HL-60/S4 (cell line): Measurements from ENCODE around the gene ICAM2.

Experiments used
- in situ Hi-C: fragments of 300-500 bp; cut with MboI; formaldehyde crosslinking; loops from 2 replicates; pipeline ENCODE4 v1.14.3; 2022; ENCODE audit warnings: low sequenced_read_pairs

Gene ICAM2

GRCh38 chr17:63998721-63999679 is 21.4 kb downstream of the ICAM2 start:
- in situ Hi-C loops: no loop called here

GRCh38 chr17:63998050-63998720 is 22.2 kb downstream of the ICAM2 start, which contains the start of gene PRR29:
Gene PRR29 (plus strand): TSS chr17:63998351. CDS start chr17:63998365, 14 bp downstream.
- in situ Hi-C loops: no loop called here

- in situ Hi-C loops: no loop called here
Observed at GRCh38 chr17:63997341-63998048, 22.9 kb downstream of the ICAM2 start.

GRCh38 chr17:63996430-63997182 is 23.8 kb downstream of the ICAM2 start:
- in situ Hi-C loops: no loop called here

DNA sequence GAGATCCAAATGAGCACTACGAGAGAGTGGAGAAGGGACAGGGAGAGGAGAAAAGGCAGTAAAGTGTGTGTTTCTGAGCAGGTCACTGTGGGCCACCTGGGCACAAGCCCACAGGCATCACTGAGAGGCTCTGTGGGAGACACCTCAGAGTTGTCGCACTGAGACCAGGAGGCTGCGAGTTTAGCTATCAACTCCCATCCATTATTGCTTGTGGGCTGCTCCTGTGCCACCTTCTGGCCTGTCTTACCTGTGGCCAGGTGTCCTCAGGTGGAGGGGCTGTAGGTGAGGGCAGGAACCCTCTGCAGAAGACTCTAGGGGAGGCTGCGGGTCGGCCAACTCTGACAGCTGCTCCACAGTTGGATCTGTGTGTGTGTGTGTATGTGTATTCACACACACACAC is 24.8 kb downstream of the ICAM2 start:
- in situ Hi-C loops: no loop called here

DNA sequence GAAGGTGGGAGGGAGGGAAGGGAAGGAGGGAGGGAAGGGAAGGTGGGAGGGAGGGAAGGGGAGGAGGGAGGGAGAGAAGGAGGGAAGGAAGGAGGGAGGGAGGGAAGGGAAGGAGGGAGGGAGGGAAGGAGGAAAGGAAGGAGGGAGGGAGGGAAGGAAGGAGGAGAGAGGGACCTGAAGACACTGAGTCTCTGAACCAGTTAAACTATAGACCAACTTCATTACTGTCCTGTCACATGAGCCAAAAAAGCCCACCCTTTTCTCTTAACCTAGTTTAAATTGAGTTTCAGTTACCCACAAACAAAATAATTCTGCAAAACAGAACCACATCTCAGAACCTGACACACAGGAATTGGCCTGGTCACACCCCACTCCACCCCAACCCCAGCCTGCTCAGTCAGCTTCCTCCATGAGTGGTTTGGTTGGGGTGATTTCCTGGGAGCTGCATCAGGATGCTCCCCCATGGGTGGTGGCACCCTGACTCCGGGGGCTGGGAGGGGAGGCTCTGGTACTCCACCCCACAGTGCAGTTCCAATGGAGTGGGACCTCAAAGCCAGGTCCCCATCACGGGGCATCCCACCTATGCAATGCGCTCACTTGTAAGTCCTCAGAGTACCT is 27.0 kb downstream of the ICAM2 start:
- in situ Hi-C loops: no loop called here

DNA sequence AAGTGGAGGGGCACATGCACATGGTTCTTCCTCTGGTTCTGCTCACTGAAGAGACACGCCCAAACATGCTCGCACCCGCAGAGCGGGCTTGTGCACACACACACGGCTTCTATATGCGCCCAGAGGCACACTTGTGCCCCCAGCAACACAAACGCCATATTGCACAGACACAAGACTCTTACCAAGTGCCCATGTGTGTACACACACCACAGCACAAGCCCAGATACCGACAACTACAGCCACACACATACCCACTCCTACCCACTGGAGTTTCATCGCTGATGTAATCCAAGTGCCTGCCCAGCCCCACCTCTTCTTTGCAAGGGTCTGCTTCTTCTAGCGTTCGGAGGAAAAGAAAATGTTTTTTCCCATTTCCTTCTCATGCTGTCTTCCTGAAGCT is 28.8 kb downstream of the ICAM2 start:
- in situ Hi-C loops: no loop called here

- in situ Hi-C loops: no loop called here
Observed at GRCh38 chr17:63989622-63990345, 30.6 kb downstream of the ICAM2 start.

- in situ Hi-C loops: no loop called here
Observed at GRCh38 chr17:63988741-63989621, 31.5 kb downstream of the ICAM2 start.

- in situ Hi-C loops: no loop called here
Observed at GRCh38 chr17:63988127-63988478, 32.3 kb downstream of the ICAM2 start.

GRCh38 chr17:63987221-63988126 is 33.0 kb downstream of the ICAM2 start:
- in situ Hi-C loops: no loop called here

DNA sequence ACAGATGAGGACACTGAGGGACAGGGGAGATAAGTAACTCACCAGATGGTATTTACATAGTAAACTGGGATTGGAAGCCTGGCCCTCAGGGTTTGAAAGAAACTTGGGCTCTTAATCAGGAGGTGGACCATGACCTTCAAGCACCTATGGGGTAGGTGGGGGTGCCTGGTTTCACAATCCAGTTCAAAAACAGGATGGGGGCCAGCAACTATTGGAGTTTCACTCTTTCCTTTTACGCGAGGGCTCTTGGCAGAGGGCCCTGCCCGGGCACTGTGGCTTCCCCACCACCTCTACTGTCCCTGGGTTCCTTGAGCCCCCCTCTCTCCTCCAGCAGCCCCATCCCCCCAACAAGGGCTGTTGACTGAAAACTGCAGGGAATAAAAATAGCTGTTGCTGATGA is 33.6 kb downstream of the ICAM2 start:
- in situ Hi-C loops: no loop called here

- in situ Hi-C loops: no loop called here
Observed at GRCh38 chr17:63985387-63986140, 34.9 kb downstream of the ICAM2 start.

DNA sequence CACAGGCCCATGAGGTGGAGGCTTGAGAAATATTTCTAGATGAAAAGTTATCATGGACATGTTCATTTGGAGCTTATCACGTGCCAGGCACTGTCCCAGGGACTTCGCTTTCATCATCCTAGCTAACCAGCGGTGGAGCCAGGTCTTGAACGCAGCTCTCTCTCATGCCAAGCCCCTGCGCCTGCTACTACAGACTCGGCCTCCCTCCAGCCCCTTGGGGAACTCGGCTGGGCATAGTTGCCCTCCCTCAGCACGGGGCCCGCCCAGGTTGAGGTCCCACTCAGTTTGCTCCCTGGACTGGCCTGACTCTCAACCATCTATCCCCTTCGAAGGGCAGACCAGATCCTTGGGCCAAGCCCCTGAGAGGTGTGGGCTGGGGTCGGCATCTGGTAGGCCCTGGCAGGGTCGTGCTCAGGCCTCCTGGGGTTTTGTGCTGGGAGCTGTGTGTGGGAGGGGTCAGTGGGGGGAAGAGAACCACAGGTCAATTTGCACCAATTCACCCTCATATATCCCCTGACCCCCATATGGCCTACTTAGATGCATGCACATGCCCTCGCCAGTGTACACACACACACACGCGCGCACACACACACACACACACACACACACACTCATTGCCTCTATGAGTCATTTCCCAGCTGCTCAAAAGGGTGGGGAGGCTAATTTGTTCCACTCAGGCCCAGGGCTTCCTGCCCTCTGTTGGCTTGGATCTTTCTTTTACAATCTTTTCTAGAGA is 35.6 kb downstream of the ICAM2 start:
- in situ Hi-C loops: no loop called here

DNA sequence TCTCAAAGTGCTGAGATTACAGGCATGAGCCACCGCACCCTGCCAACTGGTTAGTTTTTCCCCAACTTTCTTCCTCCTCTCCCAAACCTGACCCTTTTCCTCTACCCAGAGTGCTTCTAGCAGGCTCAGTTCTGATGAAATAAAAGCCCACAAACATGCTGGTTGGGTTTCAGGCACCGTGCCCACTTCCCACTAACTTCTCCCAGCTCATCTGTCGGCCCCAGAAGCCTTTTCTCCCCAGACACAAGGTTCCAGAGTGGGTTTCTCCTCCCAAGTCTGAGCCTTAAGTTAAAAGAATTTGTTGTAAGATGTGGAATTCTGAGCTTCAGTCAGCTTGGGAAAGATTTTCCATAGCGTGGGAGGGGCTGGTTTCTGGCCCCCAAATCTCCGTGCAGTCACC is 36.2 kb downstream of the ICAM2 start:
- in situ Hi-C loops: no loop called here

GRCh38 chr17:63983320-63983719 is 37.1 kb downstream of the ICAM2 start:
- in situ Hi-C loops: no loop called here
